Neural progenitor cell (in vitro differentiated cells): ENCODE data around the gene LYRM4.

Source experiments
- EZH2 ChIP-seq: fragments of 200-600 bp; sonication (generic); IDR thresholded peaks from 2 replicates; pipeline ENCODE4 v1.6.1; 2017; ENCODE audit warnings: antibody characterized with exemption, mild to moderate bottlenecking, moderate library complexity
- EZH2phosphoT487 ChIP-seq: fragments of 200-600 bp; sonication (generic); IDR thresholded peaks from 2 replicates; pipeline ENCODE4 v1.6.1; 2017; ENCODE audit warnings: antibody characterized with exemption
- TF ChIP-seq, protein P1 (sequence below): fragments of 200-600 bp; sonication (generic); IDR thresholded peaks from 2 replicates; pipeline ENCODE4 v1.5.1; 2017; ENCODE audit warnings: antibody characterized with exemption, mild to moderate bottlenecking

DNA sequence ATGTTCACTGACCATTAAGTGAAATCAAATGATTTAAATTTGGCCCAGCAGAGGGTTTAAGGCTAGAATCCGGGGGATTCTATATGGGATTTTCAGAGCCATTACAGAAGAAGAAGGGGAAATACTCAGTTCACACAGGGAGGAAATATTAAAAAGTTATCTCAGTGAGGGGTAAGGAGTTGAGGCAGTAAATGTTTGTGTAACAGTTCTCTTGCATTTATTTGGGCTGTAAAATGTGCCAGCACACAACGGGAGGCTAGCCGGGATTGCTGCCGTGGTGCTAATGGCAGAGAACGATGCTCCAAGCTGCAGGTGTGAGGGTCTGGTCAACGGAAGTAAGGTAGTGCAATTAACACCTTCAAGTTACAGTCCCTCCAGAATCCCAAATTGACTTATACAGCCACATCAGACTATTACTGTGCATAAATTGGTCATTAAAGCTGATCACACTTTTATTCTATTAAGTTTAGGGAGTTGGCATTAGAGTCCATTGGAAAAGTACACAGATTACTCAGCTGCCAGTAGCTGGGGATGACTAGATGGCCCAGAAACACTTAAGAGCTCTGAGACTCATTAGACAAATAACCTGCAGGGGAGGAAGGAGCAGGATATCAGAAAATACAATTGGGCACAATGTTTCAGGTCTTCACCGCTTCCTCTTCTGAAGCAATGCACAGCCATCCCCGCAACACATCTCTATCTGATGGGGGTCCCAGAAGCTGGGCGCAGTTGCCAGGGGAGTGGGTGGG is 144.3 kb downstream of the LYRM4 start:
- TF ChIP-seq, protein P1, sequence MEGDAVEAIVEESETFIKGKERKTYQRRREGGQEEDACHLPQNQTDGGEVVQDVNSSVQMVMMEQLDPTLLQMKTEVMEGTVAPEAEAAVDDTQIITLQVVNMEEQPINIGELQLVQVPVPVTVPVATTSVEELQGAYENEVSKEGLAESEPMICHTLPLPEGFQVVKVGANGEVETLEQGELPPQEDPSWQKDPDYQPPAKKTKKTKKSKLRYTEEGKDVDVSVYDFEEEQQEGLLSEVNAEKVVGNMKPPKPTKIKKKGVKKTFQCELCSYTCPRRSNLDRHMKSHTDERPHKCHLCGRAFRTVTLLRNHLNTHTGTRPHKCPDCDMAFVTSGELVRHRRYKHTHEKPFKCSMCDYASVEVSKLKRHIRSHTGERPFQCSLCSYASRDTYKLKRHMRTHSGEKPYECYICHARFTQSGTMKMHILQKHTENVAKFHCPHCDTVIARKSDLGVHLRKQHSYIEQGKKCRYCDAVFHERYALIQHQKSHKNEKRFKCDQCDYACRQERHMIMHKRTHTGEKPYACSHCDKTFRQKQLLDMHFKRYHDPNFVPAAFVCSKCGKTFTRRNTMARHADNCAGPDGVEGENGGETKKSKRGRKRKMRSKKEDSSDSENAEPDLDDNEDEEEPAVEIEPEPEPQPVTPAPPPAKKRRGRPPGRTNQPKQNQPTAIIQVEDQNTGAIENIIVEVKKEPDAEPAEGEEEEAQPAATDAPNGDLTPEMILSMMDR, result no peak
- TF ChIP-seq EZH2 (no peak), EZH2phosphoT487 (no peak)
